HTERT RPE-1 (cell line): ENCODE measurements around the gene ATOH8.

Experiments used
- in situ Hi-C: fragments of 300-500 bp; cut with MboI; formaldehyde crosslinking; loops from 4 replicates; pipeline ENCODE4 v1.14.3; 2020; ENCODE audit warnings: low sequenced_read_pairs

The ATOH8 gene

GRCh38 chr2:85795331-85796045 is 41.7 kb downstream of the ATOH8 start:
- in situ Hi-C loops: no loop called here

- in situ Hi-C loops: no loop called here
These were observed 42.2 kb downstream of the ATOH8 start for GRCh38 chr2:85796046-85796340.

- in situ Hi-C loops: no loop called here
These were observed 42.8 kb downstream of the ATOH8 start for GRCh38 chr2:85796341-85797262.

GRCh38 chr2:85797263-85797660 is 43.5 kb downstream of the ATOH8 start:
- in situ Hi-C loops: no loop called here

- in situ Hi-C loops: no loop called here
These were observed 44.1 kb downstream of the ATOH8 start for GRCh38 chr2:85797921-85798320.

- in situ Hi-C loops: no loop called here
These were observed 45.6 kb downstream of the ATOH8 start for GRCh38 chr2:85799215-85799956.

- in situ Hi-C loops: loop anchor here (25.0 kb wide), 1 partner anchor 88 kb away; no protein-coding TSS in a partner anchor
These were observed 46.8 kb downstream of the ATOH8 start for GRCh38 chr2:85800586-85800985.

- in situ Hi-C loops: loop anchor here (25.0 kb wide), 1 partner anchor 90 kb away; no protein-coding TSS in a partner anchor
These were observed 48.1 kb downstream of the ATOH8 start for GRCh38 chr2:85801871-85802270.

- in situ Hi-C loops: loop anchor here (25.0 kb wide), 1 partner anchor 90 kb away; no protein-coding TSS in a partner anchor
These were observed 48.7 kb downstream of the ATOH8 start for GRCh38 chr2:85802354-85803103.

- in situ Hi-C loops: loop anchor here (25.0 kb wide), 1 partner anchor 92 kb away; no protein-coding TSS in a partner anchor
These were observed 50.1 kb downstream of the ATOH8 start for GRCh38 chr2:85803704-85804425.

GRCh38 chr2:85804583-85804982 is 50.8 kb downstream of the ATOH8 start:
- in situ Hi-C loops: loop anchor here (25.0 kb wide), 1 partner anchor 92 kb away; no protein-coding TSS in a partner anchor

GRCh38 chr2:85806358-85807118 is 52.7 kb downstream of the ATOH8 start:
- in situ Hi-C loops: loop anchor here (25.0 kb wide), 1 partner anchor 94 kb away; no protein-coding TSS in a partner anchor

GRCh38 chr2:85807756-85808155 is 54.0 kb downstream of the ATOH8 start:
- in situ Hi-C loops: loop anchor here (25.0 kb wide), 1 partner anchor 95 kb away; no protein-coding TSS in a partner anchor

GRCh38 chr2:85810371-85811179 is 56.8 kb downstream of the ATOH8 start:
- in situ Hi-C loops: loop anchor here (25.0 kb wide), 1 partner anchor 98 kb away; no protein-coding TSS in a partner anchor

GRCh38 chr2:85811180-85812093 is 57.6 kb downstream of the ATOH8 start:
- in situ Hi-C loops: loop anchor here (25.0 kb wide), 1 partner anchor 99 kb away; no protein-coding TSS in a partner anchor

- in situ Hi-C loops: loop anchor here (25.0 kb wide), 1 partner anchor 100 kb away; no protein-coding TSS in a partner anchor
These were observed 58.4 kb downstream of the ATOH8 start for GRCh38 chr2:85812094-85812735.
